GM12878 (cell line): ENCODE measurements around the gene PIGM. TPM values are rescaled to one million over a fixed set of nuclear protein-coding genes. Genes with fewer than 3 reads are reported as not detected.

Experiments used
- ATAC-seq: fragments of 200-7000 bp; cut with Tn5 transposase; 3 replicates; pipeline ENCODE4 v1.9.1; 2020; ENCODE audit warnings: mild to moderate bottlenecking, moderate library complexity
- BruUV-seq: library from RNA; stranded (reverse); fragments of 400-500 nt; replicated peaks from 2 replicates; lab custom pipeline; 2021; lab: Mats Ljungman, UMichigan
- CTCF ChIA-PET: fragments of 300-600 bp; sonication (Branson Sonifier 250); formaldehyde crosslinking; extraction: SDS; loops from one replicate; lab custom pipeline; 2021; ENCODE audit warnings: inconsistent platforms; lab: Yijun Ruan, JAX
- POLR2A ChIA-PET: fragments of 350-600 bp; formaldehyde crosslinking; extraction: SDS; loops from one replicate; lab custom pipeline; 2021; ENCODE audit warnings: inconsistent platforms; lab: Charles Lee
- RAD21 ChIA-PET: fragments of 300-600 bp; sonication (Branson Sonifier 250); formaldehyde crosslinking; loops from one replicate; lab custom pipeline; 2023; ENCODE audit warnings: antibody characterized with exemption; ENCODE audit not compliant: unreplicated experiment; lab: Charles Lee
- SMC1A ChIA-PET: fragments of 300-600 bp; sonication (Branson Sonifier 250); formaldehyde crosslinking; loops from one replicate; lab custom pipeline; 2023; ENCODE audit not compliant: unreplicated experiment, uncharacterized antibody; lab: Charles Lee
- DNase-seq: peaks from one replicate; pipeline ENCODE4 v3.0.0-alpha.2; 2011; ENCODE audit warnings: low read depth, low spot score
- FAIRE-seq: peaks from 3 replicates; lab custom pipeline; 2011; peaks lifted over from hg19 to GRCh38; lab: Jason Lieb, UNC
- H2AFZ ChIP-seq: 2 replicates; pipeline ENCODE4 v1.6.0; 2011; ENCODE audit warnings: low read depth, low read length, control low read depth; ENCODE audit not compliant: control insufficient read depth
- H3K27ac ChIP-seq: 2 replicates; pipeline ENCODE4 v1.5.1; 2011; ENCODE audit warnings: control low read depth; ENCODE audit not compliant: control insufficient read depth, insufficient read depth
- H3K27me3 ChIP-seq, 2 experiments: replicated peaks in 1 of 2; 2 replicates each; pipeline versions ENCODE4 v1.6.0 to v1.6.1; 2011; ENCODE audit warnings: low read length in 1 of 2; ENCODE audit not compliant: control insufficient read depth in 2 of 2, insufficient read depth in 2 of 2
- H3K36me3 ChIP-seq, 2 experiments: 2 replicates each; pipeline ENCODE4 v1.5.1; 2011; ENCODE audit warnings: low read length in 1 of 2; ENCODE audit not compliant: control insufficient read depth in 2 of 2, insufficient read depth in 2 of 2
- H3K4me1 ChIP-seq: 2 replicates; pipeline ENCODE4 v1.6.1; 2011; ENCODE audit warnings: mild to moderate bottlenecking, low read length, moderate library complexity, mixed read lengths; ENCODE audit not compliant: control insufficient read depth, insufficient read depth
- H3K4me2 ChIP-seq: 2 replicates; pipeline ENCODE4 v1.6.0; 2011; ENCODE audit warnings: control low read depth; ENCODE audit not compliant: control insufficient read depth, insufficient read depth
- H3K4me3 ChIP-seq: fragments of 200-600 bp; sonication (generic); 2 replicates; pipeline ENCODE4 v1.5.1; 2016
- H3K79me2 ChIP-seq: 2 replicates; pipeline ENCODE4 v1.6.0; 2011; ENCODE audit warnings: low read length; ENCODE audit not compliant: control insufficient read depth, insufficient read depth
- H3K9ac ChIP-seq: 2 replicates; pipeline ENCODE4 v1.8.0; 2011; ENCODE audit warnings: low read length, control low read depth, mixed read lengths; ENCODE audit not compliant: control insufficient read depth, insufficient read depth
- H3K9me3 ChIP-seq: replicated peaks from 3 replicates; pipeline ENCODE4 v1.5.1; 2011; ENCODE audit warnings: mild to moderate bottlenecking, low read length; ENCODE audit not compliant: control insufficient read depth, insufficient read depth
- H4K20me1 ChIP-seq: 2 replicates; pipeline ENCODE4 v1.6.0; 2011; ENCODE audit not compliant: control insufficient read depth, insufficient read depth
- ATF3 ChIP-seq: IDR thresholded peaks from 2 replicates; pipeline ENCODE4 v1.6.1; 2011; ENCODE audit warnings: low read depth, mild to moderate bottlenecking, low read length, moderate library complexity, borderline replicate concordance; ENCODE audit errors: extremely low read depth
- CBX5 ChIP-seq: sonication (generic); IDR thresholded peaks from 2 replicates; pipeline ENCODE4 v1.6.1; 2016; ENCODE audit warnings: low read depth, moderate library complexity, mild to moderate bottlenecking, inconsistent platforms
- NFIC ChIP-seq: IDR thresholded peaks from 2 replicates; pipeline ENCODE4 v1.6.1; 2012; ENCODE audit warnings: low read depth, mild to moderate bottlenecking, inconsistent platforms, low read length, moderate library complexity
- RBBP5 ChIP-seq: fragments of 200-600 bp; sonication (generic); conservative IDR thresholded peaks from 2 replicates; pipeline ENCODE4 v1.6.1; 2016
- YBX1 ChIP-seq: fragments of 450-650 bp; IDR thresholded peaks from 2 replicates; pipeline ENCODE4 v1.6.1; 2016; ENCODE audit warnings: antibody characterized with exemption
- YY1 ChIP-seq: IDR thresholded peaks from 2 replicates; pipeline ENCODE4 v1.6.1; 2011; ENCODE audit warnings: low read depth, mild to moderate bottlenecking, low read length
- ZBTB11 ChIP-seq: fragments of 450-650 bp; formaldehyde crosslinking; IDR thresholded peaks from 2 replicates; pipeline ENCODE4 v1.5.0; 2022; ENCODE audit warnings: mild to moderate bottlenecking, missing genetic modification characterization
- ZBTB4 ChIP-seq: fragments of 450-650 bp; formaldehyde crosslinking; IDR thresholded peaks from 2 replicates; pipeline ENCODE4 v1.4.0; 2022; ENCODE audit warnings: mild to moderate bottlenecking, moderate library complexity
- WGBS: methylation state at CpG from one replicate; pipeline ENCODE4 v1.1.6; 2016; ENCODE audit warnings: low lambda C conversion rate; ENCODE audit not compliant: insufficient replicate concordance, insufficient coverage; ENCODE audit errors: missing lambda C conversion rate; 5-methylcytosine and 5-hydroxymethylcytosine counted together
- in situ Hi-C: fragments of 300-500 bp; cut with MboI; formaldehyde crosslinking; loops from 9 replicates; pipeline ENCODE4 v1.14.3; 2018; ENCODE audit warnings: mixed read lengths
- intact Hi-C: fragments of 100-400 bp; cut with micrococcal nuclease; formaldehyde crosslinking; loops from one replicate; pipeline ENCODE4 v1.14.2; 2022; ENCODE audit not compliant: unreplicated experiment
- polyA plus RNA-seq, 11 experiments: library from polyadenylated mRNA; depleted of rRNA in 4 of 11; unstranded in 6 of 11; stranded (reverse) in 5 of 11; fragments of >200 nt; fragmentation: Nextera tagmentation in 4 of 11; fragmentation: Illumina TruSeq in 1 of 11; extraction: Ambion mirVana in 4 of 11; extraction: Trizol in 1 of 11; gene quantifications; 1 replicate in 1 of 11; 2 replicates in 10 of 11; pipeline versions ENCODE4 v1.2.1 to v1.2.3, GENCODE V29; 2011 to 2016; ENCODE audit warnings: inconsistent platforms in 2 of 11, missing spikeins in 2 of 11, low read depth in 1 of 11
- total RNA-seq, 4 experiments: library from RNA; depleted of rRNA in 3 of 4; stranded (reverse); fragments of >200 nt in 3 of 4; fragmentation: Illumina TruSeq in 1 of 4; extraction: Trizol in 1 of 4; gene quantifications; 2 replicates each; pipeline versions ENCODE4 v1.2.1 to v1.2.3, GENCODE V29; 2013 to 2021

PIGM gene
- total and polyA plus RNA-seq, 10 of the 15 experiments (the other 5 are each of a cell fraction or from before 2014, with no cell fraction given): 2.6 to 6.1 (median 4.6) TPM

GRCh38 chr1:160062230-160062532 is 30.4 kb upstream of the PIGM start:
- Histone ChIP-seq H3K36me3 (no peaks in the 10 kb centered on the region), H3K9me3 (no peaks in the 10 kb centered on the region), H4K20me1 (no peaks in the 10 kb centered on the region), H3K9ac (no peak overlapping the region), H3K4me3 (no peak overlapping the region), H3K4me1 (no peaks in the 10 kb centered on the region), H2AFZ (no peak overlapping the region), H3K27me3 (peaks cover 1 to 13% of the 10 kb centered on the region in 2 experiments), H3K79me2 (no peaks in the 10 kb centered on the region), H3K27ac (no peak overlapping the region), H3K4me2 (no peak overlapping the region)
- TF ChIP-seq CBX5: no peak
- no peak for TF ChIP-seq NFIC
- no peak for TF ChIP-seq YY1
- TF ChIP-seq ZBTB4 (CRISPR knock-in tag): no peak
- no peak for TF ChIP-seq YBX1
- no peak for TF ChIP-seq ATF3
- no peak for TF ChIP-seq ZBTB11
- TF ChIP-seq RBBP5: no peak
- BruUV-seq: no TSS peak
- ChIA-PET POLR2A (no interaction called here), RAD21 (no interaction called here), SMC1A (interaction anchor here (0.9 to 2.0 kb wide), 3 partner anchors 13 to 25 kb away, joined by 3 to 7 read pairs (median 3); no protein-coding TSS in a partner anchor), CTCF (interaction anchor here (3.1 to 49.8 kb wide), 2 partner anchors 16 to 22 kb away, joined by 21 to 1035 read pairs; partner anchors contain the start of genes IGSF8, KCNJ10 and KCNJ9)
- WGBS: 49% methylated on average over 4 of the region's 6 CpGs
- intact Hi-C loops: no loop called here
- ATAC-seq (no peak), FAIRE-seq (no peak), DNase-seq (no peak)
- in situ Hi-C loops: no loop called here
